ENCODE data around the gene LAMTOR1. TPM values are rescaled to one million over a fixed set of nuclear protein-coding genes. Genes with fewer than 3 reads are reported as not detected.

Gene LAMTOR1
- total and polyA plus RNA-seq, 4 experiments from 2014 or later, result 66.8 to 105 (median 73.0) TPM

GRCh38 chr11:72078477-72078876, 24.6 kb downstream of the LAMTOR1 start:
- Mint-ChIP-seq H3K4me3 (peak overlapping the region; percentile 3 to 96 (median 44)), H3K27ac (peak overlapping the region in 6 of 7 donors; percentile 40 to 99 (median 86)), H3K4me1 (peaks cover 31 to 53% (median 41%) of the 10 kb centered on the region in 4 donors), H3K9me3 (no peaks in the 10 kb centered on the region), H3K36me3 (peaks cover 0 to 7% of the 10 kb centered on the region in 2 donors), H3K27me3 (no peaks in the 10 kb centered on the region)
- Histone ChIP-seq H3K36me3 (ENCODE audit: insufficient read depth, low read length) (no peaks in the 10 kb centered on the region), H3K4me3 (ENCODE audit: low read length in 2 of 2) (no peak overlapping the region), H3K9me3 (ENCODE audit: control insufficient read depth in 1 of 2, low read length in 2 of 2) (no peaks in the 10 kb centered on the region), H3K4me1 (ENCODE audit: insufficient read depth, low read length) (peaks cover 27% of the 10 kb centered on the region), H3K27me3 (ENCODE audit: insufficient read depth, low read length) (no peaks in the 10 kb centered on the region), H3K27ac (ENCODE audit: low read depth, low read length) (no peak overlapping the region)
- ChIA-PET POLR2A (ENCODE audit: partially characterized antibody) (interaction anchor here (1.2 to 10.2 kb wide), 4 partner anchors 35 to 145 kb away, joined by 3 to 137 read pairs (median 4); no protein-coding TSS in a partner anchor), CTCF (ENCODE audit: partially characterized antibody) (interaction anchor here (1.1 to 2.2 kb wide), 6 partner anchors 9 to 105 kb away, joined by 4 to 10 read pairs (median 6); no protein-coding TSS in a partner anchor)
- DNase-seq, result no peak
- intact Hi-C loops (cut with micrococcal nuclease), result no loop called here

- no peak for DNase-seq
- H3K36me3 ChIP-seq (ENCODE audit: insufficient read depth, low read length), result no peaks in the 10 kb centered on the region
- H3K9me3 Mint-ChIP-seq, result no peaks in the 10 kb centered on the region
- H3K27ac ChIP-seq (ENCODE audit: low read depth, low read length), result no peak overlapping the region
- H3K9me3 ChIP-seq (ENCODE audit: control insufficient read depth in 1 of 2, low read length in 2 of 2), result no peaks in the 10 kb centered on the region
- POLR2A ChIA-PET (ENCODE audit: partially characterized antibody), result interaction anchor here (1.3 to 3.4 kb wide), 3 partner anchors 33 to 37 kb away, joined by 4 to 16 read pairs (median 7); partner anchors contain the start of gene ANAPC15
- intact Hi-C loops (cut with micrococcal nuclease), result no loop called here
- peaks cover 25% of the 10 kb centered on the region for H3K4me1 ChIP-seq (ENCODE audit: insufficient read depth, low read length)
- no peak overlapping the region for H3K4me3 ChIP-seq (ENCODE audit: low read length in 2 of 2)
- H3K36me3 Mint-ChIP-seq, result peaks cover 0 to 9% of the 10 kb centered on the region in 2 donors
- no peak overlapping the region for H3K4me3 Mint-ChIP-seq
- peak overlapping the region in 2 of 7 donors; percentile 32 to 85 for H3K27ac Mint-ChIP-seq
- H3K27me3 ChIP-seq (ENCODE audit: insufficient read depth, low read length), result no peaks in the 10 kb centered on the region
- H3K4me1 Mint-ChIP-seq, result peaks cover 29 to 44% (median 37%) of the 10 kb centered on the region in 4 donors
- no peaks in the 10 kb centered on the region for H3K27me3 Mint-ChIP-seq
- CTCF ChIA-PET (ENCODE audit: partially characterized antibody), result interaction anchor here (0.8 to 1.9 kb wide), 4 partner anchors 15 to 115 kb away, joined by 3 to 8 read pairs (median 3); no protein-coding TSS in a partner anchor
These were observed 27.3 kb downstream of the LAMTOR1 start for GRCh38 chr11:72075756-72076155.

- Histone ChIP-seq H3K27me3 (ENCODE audit: insufficient read depth, low read length) (no peaks in the 10 kb centered on the region), H3K36me3 (ENCODE audit: insufficient read depth, low read length) (no peaks in the 10 kb centered on the region), H3K4me1 (ENCODE audit: insufficient read depth, low read length) (peaks cover 29% of the 10 kb centered on the region), H3K27ac (ENCODE audit: low read depth, low read length) (no peak overlapping the region), H3K4me3 (ENCODE audit: low read length in 2 of 2) (no peak overlapping the region), H3K9me3 (ENCODE audit: control insufficient read depth in 1 of 2, low read length in 2 of 2) (no peaks in the 10 kb centered on the region)
- no peak for DNase-seq
- no peaks in the 10 kb centered on the region for H3K9me3 Mint-ChIP-seq
- peaks cover 28 to 40% (median 33%) of the 10 kb centered on the region in 4 donors for H3K4me1 Mint-ChIP-seq
- H3K27me3 Mint-ChIP-seq, result no peaks in the 10 kb centered on the region
- peaks cover 0 to 2% of the 10 kb centered on the region in 2 donors for H3K36me3 Mint-ChIP-seq
- H3K27ac Mint-ChIP-seq, result peak overlapping the region in 5 of 7 donors; percentile 32 to 59 (median 39)
- POLR2A ChIA-PET (ENCODE audit: partially characterized antibody), result interaction anchor here (1.3 to 3.4 kb wide), 3 partner anchors 33 to 38 kb away, joined by 4 to 16 read pairs (median 7); partner anchors contain the start of gene ANAPC15
- H3K4me3 Mint-ChIP-seq, result no peak overlapping the region
- intact Hi-C loops (cut with micrococcal nuclease), result no loop called here
- CTCF ChIA-PET (ENCODE audit: partially characterized antibody), result interaction anchor here (0.8 to 3.1 kb wide), 8 partner anchors 11 to 116 kb away, joined by 3 to 12 read pairs (median 4); no protein-coding TSS in a partner anchor
These were observed 28.0 kb downstream of the LAMTOR1 start for GRCh38 chr11:72075109-72075508.

GRCh38 chr11:72072348-72072747, 30.7 kb downstream of the LAMTOR1 start:
- Histone ChIP-seq H3K36me3 (ENCODE audit: insufficient read depth, low read length) (no peaks in the 10 kb centered on the region), H3K27ac (ENCODE audit: low read depth, low read length) (no peak overlapping the region), H3K4me1 (ENCODE audit: insufficient read depth, low read length) (peaks cover 26% of the 10 kb centered on the region), H3K9me3 (ENCODE audit: control insufficient read depth in 1 of 2, low read length in 2 of 2) (no peaks in the 10 kb centered on the region), H3K27me3 (ENCODE audit: insufficient read depth, low read length) (no peaks in the 10 kb centered on the region), H3K4me3 (ENCODE audit: low read length in 2 of 2) (no peak overlapping the region)
- no peaks in the 10 kb centered on the region for H3K27me3 Mint-ChIP-seq
- CTCF ChIA-PET (ENCODE audit: partially characterized antibody), result interaction anchor here (0.9 to 3.1 kb wide), 4 partner anchors 19 to 151 kb away, joined by 3 to 12 read pairs (median 4); no protein-coding TSS in a partner anchor
- peaks cover 26 to 29% (median 26%) of the 10 kb centered on the region in 4 donors for H3K4me1 Mint-ChIP-seq
- intact Hi-C loops (cut with micrococcal nuclease), result no loop called here
- H3K9me3 Mint-ChIP-seq, result no peaks in the 10 kb centered on the region
- peak overlapping the region in 2 of 7 donors; percentile 57 to 64 for H3K27ac Mint-ChIP-seq
- peak overlapping the region in 1 of 8 donors; percentile 49 for H3K4me3 Mint-ChIP-seq
- no peak for DNase-seq
- POLR2A ChIA-PET (ENCODE audit: partially characterized antibody), result interaction anchor here (1.3 to 3.4 kb wide), 2 partner anchors 11 to 33 kb away, joined by 3 to 16 read pairs; no protein-coding TSS in a partner anchor
- peaks cover 10 to 13% of the 10 kb centered on the region in 2 donors for H3K36me3 Mint-ChIP-seq

- H3K27me3 Mint-ChIP-seq, result no peaks in the 10 kb centered on the region
- DNase-seq, result no peak
- intact Hi-C loops (cut with micrococcal nuclease), result no loop called here
- POLR2A ChIA-PET (ENCODE audit: partially characterized antibody), result interaction anchor here (0.5 to 0.8 kb wide), 2 partner anchors 26 to 30 kb away, joined by 3 to 4 read pairs; no protein-coding TSS in a partner anchor
- peaks cover 17 to 20% of the 10 kb centered on the region in 2 donors for H3K36me3 Mint-ChIP-seq
- no peaks in the 10 kb centered on the region for H3K9me3 Mint-ChIP-seq
- Histone ChIP-seq H3K4me1 (ENCODE audit: insufficient read depth, low read length) (peaks cover 26% of the 10 kb centered on the region), H3K27ac (ENCODE audit: low read depth, low read length) (no peak overlapping the region), H3K36me3 (ENCODE audit: insufficient read depth, low read length) (no peaks in the 10 kb centered on the region), H3K4me3 (ENCODE audit: low read length in 2 of 2) (no peak overlapping the region), H3K27me3 (ENCODE audit: insufficient read depth, low read length) (no peaks in the 10 kb centered on the region), H3K9me3 (ENCODE audit: control insufficient read depth in 1 of 2, low read length in 2 of 2) (no peaks in the 10 kb centered on the region)
- CTCF ChIA-PET (ENCODE audit: partially characterized antibody), result no interaction called here
- peak overlapping the region in 1 of 7 donors; percentile 13 for H3K27ac Mint-ChIP-seq
- H3K4me1 Mint-ChIP-seq, result peaks cover 23 to 26% (median 24%) of the 10 kb centered on the region in 4 donors
- no peak overlapping the region for H3K4me3 Mint-ChIP-seq
These were observed 32.6 kb downstream of the LAMTOR1 start for GRCh38 chr11:72070491-72070890.

GRCh38 chr11:72069787-72070251, 33.3 kb downstream of the LAMTOR1 start:
- no peaks in the 10 kb centered on the region for H3K9me3 ChIP-seq (ENCODE audit: control insufficient read depth in 1 of 2, low read length in 2 of 2)
- Mint-ChIP-seq H3K36me3 (peaks cover 17 to 20% of the 10 kb centered on the region in 2 donors), H3K9me3 (no peaks in the 10 kb centered on the region), H3K27me3 (no peaks in the 10 kb centered on the region), H3K4me1 (peaks cover 23 to 24% (median 23%) of the 10 kb centered on the region in 4 donors), H3K27ac (peak overlapping the region in 3 of 7 donors; percentile 68 to 92 (median 68)), H3K4me3 (no peak overlapping the region)
- H3K4me3 ChIP-seq (ENCODE audit: low read length in 2 of 2), result no peak overlapping the region
- no peak for DNase-seq
- H3K36me3 ChIP-seq (ENCODE audit: insufficient read depth, low read length), result no peaks in the 10 kb centered on the region
- ChIA-PET CTCF (ENCODE audit: partially characterized antibody) (no interaction called here), POLR2A (ENCODE audit: partially characterized antibody) (interaction anchor here (1.2 kb wide), 1 partner anchor 31 kb away, joined by 3 read pairs; no protein-coding TSS in a partner anchor)
- H3K27ac ChIP-seq (ENCODE audit: low read depth, low read length), result no peak overlapping the region
- intact Hi-C loops (cut with micrococcal nuclease), result no loop called here
- H3K27me3 ChIP-seq (ENCODE audit: insufficient read depth, low read length), result no peaks in the 10 kb centered on the region
- H3K4me1 ChIP-seq (ENCODE audit: insufficient read depth, low read length), result peaks cover 26% of the 10 kb centered on the region

GRCh38 chr11:72069200-72069599, 33.9 kb downstream of the LAMTOR1 start:
- H3K36me3 ChIP-seq (ENCODE audit: insufficient read depth, low read length), result no peaks in the 10 kb centered on the region
- Mint-ChIP-seq H3K9me3 (no peaks in the 10 kb centered on the region), H3K36me3 (peaks cover 17 to 20% of the 10 kb centered on the region in 2 donors), H3K27me3 (no peaks in the 10 kb centered on the region), H3K4me1 (peaks cover 23 to 24% (median 23%) of the 10 kb centered on the region in 4 donors), H3K4me3 (no peak overlapping the region), H3K27ac (peak overlapping the region in 4 of 7 donors; percentile 23 to 92 (median 68))
- peaks cover 26% of the 10 kb centered on the region for H3K4me1 ChIP-seq (ENCODE audit: insufficient read depth, low read length)
- ChIA-PET CTCF (ENCODE audit: partially characterized antibody) (no interaction called here), POLR2A (ENCODE audit: partially characterized antibody) (interaction anchor here (1.2 kb wide), 1 partner anchor 30 kb away, joined by 3 read pairs; no protein-coding TSS in a partner anchor)
- no peaks in the 10 kb centered on the region for H3K27me3 ChIP-seq (ENCODE audit: insufficient read depth, low read length)
- no peak overlapping the region for H3K4me3 ChIP-seq (ENCODE audit: low read length in 2 of 2)
- DNase-seq, result no peak
- no peaks in the 10 kb centered on the region for H3K9me3 ChIP-seq (ENCODE audit: control insufficient read depth in 1 of 2, low read length in 2 of 2)
- intact Hi-C loops (cut with micrococcal nuclease), result no loop called here
- no peak overlapping the region for H3K27ac ChIP-seq (ENCODE audit: low read depth, low read length)

All from CD4-positive, alpha-beta memory T cell (primary cell).